HFFc6 (cell line): ENCODE measurements around the gene OR4C5. TPM values are rescaled to one million over a fixed set of nuclear protein-coding genes. Genes with fewer than 3 reads are reported as not detected.
"Not testable (repeated sequence)": the region's sequence is repeated elsewhere in the genome, so short reads cannot be mapped to it uniquely, and the experiment has no call there.

Experiments
- DNase-seq: peaks from one replicate; pipeline ENCODE4 v3.0.0-alpha.2; 2018
- H3K27ac Mint-ChIP-seq: 2 replicates; pipeline ENCODE4 v1.8.0; 2020; ENCODE audit warnings: mild to moderate bottlenecking, mixed read lengths
- H3K27me3 Mint-ChIP-seq: 2 replicates; pipeline ENCODE4 v1.8.0; 2021; ENCODE audit warnings: mild to moderate bottlenecking, moderate library complexity, mixed read lengths; ENCODE audit not compliant: insufficient read depth
- H3K36me3 Mint-ChIP-seq: 2 replicates; pipeline ENCODE4 v1.8.0; 2021; ENCODE audit warnings: low read depth, mixed read lengths
- H3K4me1 Mint-ChIP-seq: 2 replicates; pipeline ENCODE4 v1.8.0; 2020; ENCODE audit warnings: low read depth, mixed read lengths
- H3K4me3 Mint-ChIP-seq: 2 replicates; pipeline ENCODE4 v1.8.0; 2020; ENCODE audit warnings: mild to moderate bottlenecking, moderate library complexity, mixed read lengths
- H3K9me3 Mint-ChIP-seq: 2 replicates; pipeline ENCODE4 v1.8.0; 2020; ENCODE audit warnings: mild to moderate bottlenecking, mixed read lengths
- CTCF ChIP-seq: fragments of 200-600 bp; sonication (generic); IDR thresholded peaks from 2 replicates; pipeline ENCODE4 v1.5.0; 2021; ENCODE audit warnings: antibody characterized with exemption, mild to moderate bottlenecking
- total RNA-seq, 6 experiments: library from RNA; stranded (reverse); fragmentation: NEBNext Ultra II Directional; extraction: Animal tissue kit (Norgen Biotek cat#: 25700); gene quantifications; 2 replicates in 1 of 6; 3 replicates in 5 of 6; pipeline ENCODE4 v1.2.3, GENCODE V29; 2021

Gene OR4C5
- total RNA-seq, 6 experiments from 2014 or later = not detected

GRCh38 chr11:48341466-48341865, 24.8 kb downstream of the OR4C5 start:
- H3K4me1 Mint-ChIP-seq = no peaks in the 10 kb centered on the region
- H3K4me3 Mint-ChIP-seq = no peak overlapping the region
- TF ChIP-seq CTCF = no peak
- H3K36me3 Mint-ChIP-seq = no peaks in the 10 kb centered on the region
- H3K27me3 Mint-ChIP-seq = peaks cover 3% of the 10 kb centered on the region
- H3K9me3 Mint-ChIP-seq = peaks cover 14% of the 10 kb centered on the region
- no peak for DNase-seq
- no peak overlapping the region for H3K27ac Mint-ChIP-seq

- H3K27ac Mint-ChIP-seq, DNase-seq, H3K4me1 Mint-ChIP-seq, H3K9me3 Mint-ChIP-seq, H3K27me3 Mint-ChIP-seq, H3K36me3 Mint-ChIP-seq, H3K4me3 Mint-ChIP-seq: not testable (repeated sequence)
Measured at GRCh38 chr11:48324620-48325019, 41.6 kb downstream of the OR4C5 start, which contains the start of gene OR4C3. Gene OR4C3 (plus strand): TSS chr11:48324920. CDS start chr11:48325022, 102 bp downstream.

DNA sequence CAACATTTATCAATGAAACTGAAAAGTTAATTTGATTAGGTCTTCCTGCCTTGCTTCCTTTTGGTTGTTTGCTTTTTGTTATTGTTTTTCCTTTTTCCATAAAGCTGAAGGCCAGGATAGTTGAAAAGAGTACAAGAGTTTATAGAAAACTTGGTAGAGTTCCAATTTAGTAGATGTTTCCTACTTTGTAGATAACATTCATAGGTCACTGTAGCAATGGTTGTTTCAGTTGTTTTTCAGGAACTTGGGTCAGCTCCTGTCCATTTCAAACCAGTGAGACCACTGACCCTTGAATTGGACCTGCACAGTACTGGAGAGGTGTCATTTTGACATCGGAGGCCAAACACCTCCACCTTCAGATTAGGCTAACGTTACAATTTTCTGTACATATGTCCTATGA, 46.5 kb downstream of the OR4C5 start:
- not testable (repeated sequence) for H3K27me3 Mint-ChIP-seq, H3K27ac Mint-ChIP-seq, H3K9me3 Mint-ChIP-seq, H3K4me3 Mint-ChIP-seq, H3K36me3 Mint-ChIP-seq, DNase-seq, H3K4me1 Mint-ChIP-seq

Other genes with a start within 250 kb of the OR4C5 start
- gene OR4B1, start 149.7 kb downstream of the OR4C5 start, total RNA-seq = not detected
- gene OR4X2, start 121.4 kb downstream of the OR4C5 start, total RNA-seq = not detected
- not detected for gene OR4X1, start 102.6 kb downstream of the OR4C5 start, total RNA-seq
- gene OR4S1, start 60.2 kb downstream of the OR4C5 start, total RNA-seq = not detected
- not detected for gene OR4C3, start 41.5 kb downstream of the OR4C5 start, total RNA-seq
- not detected for gene OR4A47, start 122.3 kb upstream of the OR4C5 start, total RNA-seq